OCI-LY1 (cell line): ENCODE measurements around the gene BCL11A.

Experiments
- EZH2 ChIP-seq: fragments of 200-600 bp; sonication (generic), shearing (Covaris generic); IDR thresholded peaks from 2 replicates; pipeline ENCODE4 v1.8.0; 2017; ENCODE audit warnings: borderline replicate concordance, mixed run types, mild to moderate bottlenecking, antibody characterized with exemption, low read length, moderate library complexity, mixed read lengths
- TF ChIP-seq, protein P1 (sequence below): fragments of 200-600 bp; sonication (generic), shearing (Covaris generic); IDR thresholded peaks from 2 replicates; pipeline ENCODE4 v1.5.1; 2017; ENCODE audit warnings: mild to moderate bottlenecking, antibody characterized with exemption, low read length, moderate library complexity, mixed read lengths

DNA sequence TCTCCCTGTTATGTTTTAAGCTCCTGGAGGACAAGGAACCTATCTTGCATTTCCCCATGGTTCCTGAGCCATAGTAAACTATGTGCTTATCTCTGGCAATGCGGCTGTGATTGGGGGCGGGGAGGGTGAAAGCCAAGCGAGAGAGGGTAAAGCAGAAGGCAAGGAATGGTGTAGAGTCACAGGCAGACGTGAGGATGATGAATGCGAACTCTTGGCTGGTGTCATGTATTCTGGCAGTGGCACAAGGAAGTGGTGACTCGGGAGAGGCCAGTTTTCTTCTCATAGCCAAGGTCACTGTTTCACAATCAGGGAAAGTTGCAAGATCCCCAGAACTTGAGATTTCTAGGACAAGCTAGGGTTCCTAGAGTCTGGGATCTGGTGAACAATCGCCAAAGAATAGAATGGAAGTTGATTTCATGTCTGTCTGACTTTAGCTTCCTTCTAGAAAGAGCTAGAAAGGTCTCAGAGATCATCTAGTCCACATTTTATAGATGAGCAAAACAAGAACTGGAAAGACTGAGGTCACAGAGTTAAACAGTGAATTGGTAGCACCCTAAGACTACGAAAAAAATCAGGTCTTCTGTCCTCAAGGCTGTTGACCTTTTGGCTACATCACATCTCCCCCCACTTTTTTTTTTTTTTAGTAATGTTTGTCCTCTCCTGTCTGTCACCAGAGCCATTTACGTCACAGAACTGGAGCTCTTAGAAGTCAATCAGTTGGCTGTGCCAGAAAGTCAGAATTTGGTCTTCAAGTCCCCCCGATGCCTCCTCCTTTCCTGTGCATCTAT lies 137.0 kb downstream of the BCL11A start:
- TF ChIP-seq, protein P1, sequence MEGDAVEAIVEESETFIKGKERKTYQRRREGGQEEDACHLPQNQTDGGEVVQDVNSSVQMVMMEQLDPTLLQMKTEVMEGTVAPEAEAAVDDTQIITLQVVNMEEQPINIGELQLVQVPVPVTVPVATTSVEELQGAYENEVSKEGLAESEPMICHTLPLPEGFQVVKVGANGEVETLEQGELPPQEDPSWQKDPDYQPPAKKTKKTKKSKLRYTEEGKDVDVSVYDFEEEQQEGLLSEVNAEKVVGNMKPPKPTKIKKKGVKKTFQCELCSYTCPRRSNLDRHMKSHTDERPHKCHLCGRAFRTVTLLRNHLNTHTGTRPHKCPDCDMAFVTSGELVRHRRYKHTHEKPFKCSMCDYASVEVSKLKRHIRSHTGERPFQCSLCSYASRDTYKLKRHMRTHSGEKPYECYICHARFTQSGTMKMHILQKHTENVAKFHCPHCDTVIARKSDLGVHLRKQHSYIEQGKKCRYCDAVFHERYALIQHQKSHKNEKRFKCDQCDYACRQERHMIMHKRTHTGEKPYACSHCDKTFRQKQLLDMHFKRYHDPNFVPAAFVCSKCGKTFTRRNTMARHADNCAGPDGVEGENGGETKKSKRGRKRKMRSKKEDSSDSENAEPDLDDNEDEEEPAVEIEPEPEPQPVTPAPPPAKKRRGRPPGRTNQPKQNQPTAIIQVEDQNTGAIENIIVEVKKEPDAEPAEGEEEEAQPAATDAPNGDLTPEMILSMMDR: no peak
- TF ChIP-seq EZH2: no peak
